Stomach (tissue), 4 donors: ENCODE data around the gene ZNF827.

Experiments used
- CTCF ChIP-seq, 7 experiments: fragments of 450-650 bp in 4 of 7; fragments of 200-600 bp in 3 of 7; sonication (generic) in 3 of 7; IDR thresholded peaks; one replicate each; pipeline ENCODE4 v1.5.1; 2016 to 2019; ENCODE audit warnings: antibody characterized with exemption in 7 of 7, control low read depth in 2 of 7, mild to moderate bottlenecking in 1 of 7
- POLR2A ChIP-seq, 4 donors: fragments of 450-650 bp; IDR thresholded peaks; one replicate each; pipeline ENCODE4 v1.6.1; 2016; ENCODE audit warnings: antibody characterized with exemption in 4 of 4, control low read depth in 2 of 4, mild to moderate bottlenecking in 1 of 4, moderate library complexity in 1 of 4

- TF ChIP-seq CTCF (IDR thresholded peaks at IDR 0.05) (no peak), POLR2A (IDR thresholded peaks at IDR 0.05) (no peak)
These were observed 116.4 kb downstream of the ZNF827 start for GRCh38 chr4:145822181-145822580.
